HepG2 (cell line): Measurements from ENCODE around the gene SH3PXD2A. TPM values are rescaled to one million over a fixed set of nuclear protein-coding genes. Genes with fewer than 3 reads are reported as not detected.

Experiments used
- ATAC-seq: fragments of 200-7000 bp; cut with Tn5 transposase; 3 replicates; pipeline ENCODE4 v1.9.1; 2020; ENCODE audit warnings: mild to moderate bottlenecking, moderate library complexity
- BruUV-seq: library from RNA; stranded (reverse); fragments of 400-500 nt; replicated peaks from 2 replicates; lab custom pipeline; 2021; lab: Mats Ljungman, UMichigan
- CTCF ChIA-PET: fragments of 300-600 bp; formaldehyde crosslinking; extraction: SDS; loops from one replicate; lab custom pipeline; 2021; ENCODE audit warnings: low total read pairs, inconsistent platforms, low intra/inter-chr PET ratio; lab: Yijun Ruan, JAX
- POLR2A ChIA-PET: fragments of 350-600 bp; sonication (Branson Sonifier 250); formaldehyde crosslinking; loops from one replicate; lab custom pipeline; 2020; ENCODE audit warnings: antibody characterized with exemption, inconsistent platforms; lab: Yijun Ruan, JAX
- DNase-seq: peaks from one replicate; pipeline ENCODE4 v3.0.0-alpha.2; 2015; ENCODE audit warnings: low spot score
- FAIRE-seq: peaks from 3 replicates; lab custom pipeline; 2011; peaks lifted over from hg19 to GRCh38; lab: Jason Lieb, UNC
- H2AFZ ChIP-seq: one replicate; pipeline ENCODE4 v1.6.1; 2011; ENCODE audit warnings: low read length, inconsistent platforms
- H3K27ac ChIP-seq: fragments of 300-600 bp; 3 replicates; pipeline ENCODE4 v1.8.0; 2011; ENCODE audit warnings: mixed run types, mild to moderate bottlenecking, mixed read lengths, low read length, inconsistent platforms; ENCODE audit not compliant: insufficient read depth; ENCODE audit errors: extremely low read length
- H3K27me3 ChIP-seq, 2 experiments: fragments of 200-600 bp in 1 of 2; 2 replicates in 1 of 2; 3 replicates in 1 of 2; pipeline versions ENCODE4 v1.6.0 to v1.8.0; 2011; ENCODE audit warnings: low read length in 2 of 2, mild to moderate bottlenecking in 2 of 2, moderate library complexity in 2 of 2, inconsistent platforms in 1 of 2; ENCODE audit not compliant: insufficient read depth in 2 of 2, control insufficient read depth in 1 of 2
- H3K36me3 ChIP-seq, 2 experiments: fragments of 200-600 bp in 1 of 2; replicated peaks in 1 of 2; 2 replicates in 1 of 2; 3 replicates in 1 of 2; pipeline versions ENCODE4 v1.5.1 to v1.8.0; 2011; ENCODE audit warnings: low read length in 2 of 2, inconsistent platforms in 1 of 2; ENCODE audit not compliant: insufficient read depth in 2 of 2, control insufficient read depth in 1 of 2
- H3K4me1 ChIP-seq: 2 replicates; pipeline ENCODE4 v1.5.1; 2012; ENCODE audit warnings: low read length, inconsistent platforms; ENCODE audit not compliant: insufficient read depth
- H3K4me2 ChIP-seq: 2 replicates; pipeline ENCODE4 v1.6.0; 2011; ENCODE audit warnings: low read depth, low read length, inconsistent platforms
- H3K4me3 ChIP-seq, 3 experiments: fragments of 200-600 bp in 1 of 3; sonication (generic), shearing (Covaris generic) in 1 of 3; replicated peaks in 1 of 3; 2 replicates each; pipeline ENCODE4 v1.5.1; 2011 to 2016; ENCODE audit warnings: low read length in 3 of 3, inconsistent platforms in 2 of 3, low read depth in 2 of 3, mild to moderate bottlenecking in 2 of 3, control low read depth in 1 of 3, mixed read lengths in 1 of 3; ENCODE audit not compliant: insufficient read depth in 1 of 3
- H3K79me2 ChIP-seq: one replicate; pipeline ENCODE4 v1.6.1; 2011; ENCODE audit warnings: low read length, inconsistent platforms; ENCODE audit not compliant: insufficient read depth
- H3K9ac ChIP-seq: 2 replicates; pipeline ENCODE4 v1.6.0; 2011; ENCODE audit warnings: mild to moderate bottlenecking, low read depth, low read length, inconsistent platforms; ENCODE audit not compliant: insufficient read depth
- H3K9me3 ChIP-seq: 2 replicates; pipeline ENCODE4 v1.5.1; 2012; ENCODE audit warnings: mild to moderate bottlenecking, low read length
- H4K20me1 ChIP-seq: 2 replicates; pipeline ENCODE4 v1.6.0; 2011; ENCODE audit warnings: inconsistent platforms, mild to moderate bottlenecking, low read length, moderate library complexity; ENCODE audit not compliant: insufficient read depth
- DMAP1 ChIP-seq: IDR thresholded peaks from 2 replicates; pipeline ENCODE4 v1.6.1; 2016
- MATR3 ChIP-seq: sonication (generic); formaldehyde crosslinking; IDR thresholded peaks from 2 replicates; pipeline ENCODE4 v1.4.0; 2020; ENCODE audit warnings: missing genetic modification reagents
- MIER3 ChIP-seq: IDR thresholded peaks from 2 replicates; pipeline ENCODE4 v1.6.1; 2016; ENCODE audit warnings: missing compliant biosample characterization, borderline replicate concordance
- ZFAT ChIP-seq: sonication (generic); formaldehyde crosslinking; conservative IDR thresholded peaks from 2 replicates; pipeline ENCODE4 v1.8.1; 2023; ENCODE audit warnings: missing genetic modification reagents, inconsistent platforms
- ZNF235 ChIP-seq: sonication (generic); formaldehyde crosslinking; IDR thresholded peaks from 2 replicates; pipeline ENCODE4 v1.8.1; 2023; ENCODE audit warnings: mild to moderate bottlenecking, missing genetic modification reagents, borderline replicate concordance
- WGBS: methylation state at CpG from one replicate; pipeline ENCODE4 v1.1.6; 2017; ENCODE audit warnings: low lambda C conversion rate; 5-methylcytosine and 5-hydroxymethylcytosine counted together
- in situ Hi-C: cut with HindIII; loops from 2 replicates; pipeline ENCODE4 v1.10.0; 2017; ENCODE audit warnings: low pct_unique_long_range_greater_than_20kb; ENCODE audit not compliant: extremely low pct_ligation_motif_present
- intact Hi-C: fragments of 100-400 bp; cut with micrococcal nuclease; formaldehyde crosslinking; loops from one replicate; pipeline ENCODE4 v1.10.0; 2022; ENCODE audit not compliant: unreplicated experiment
- polyA plus RNA-seq, 8 experiments: library from polyadenylated mRNA; depleted of rRNA in 3 of 8; stranded (reverse) in 7 of 8; unstranded in 1 of 8; fragments of >200 nt; fragmentation: Illumina TruSeq in 4 of 8; extraction: Trizol in 4 of 8; gene quantifications; 2 replicates each; pipeline versions ENCODE4 v1.2.1 to v1.2.3, GENCODE V29; 2011 to 2016; ENCODE audit warnings: low read depth in 4 of 8, missing spikeins in 1 of 8, mixed read lengths in 1 of 8; ENCODE audit not compliant: insufficient read depth in 1 of 8
- total RNA-seq, 5 experiments: library from RNA; depleted of rRNA; stranded (reverse); fragments of >200 nt; fragmentation: Illumina TruSeq; extraction: Trizol; gene quantifications; 2 replicates each; pipeline ENCODE4 v1.2.3, GENCODE V29; 2016; ENCODE audit warnings: low read depth in 1 of 5
- TF ChIP-seq, protein P1 (sequence below): sonication (generic); formaldehyde crosslinking; IDR thresholded peaks from 2 replicates; pipeline ENCODE4 v1.4.0; 2020; ENCODE audit warnings: mild to moderate bottlenecking, missing genetic modification reagents
- TF ChIP-seq, protein P2 (sequence below): sonication (generic); formaldehyde crosslinking; IDR thresholded peaks from 2 replicates; pipeline ENCODE4 v1.5.0; 2020; ENCODE audit warnings: mild to moderate bottlenecking, missing genetic modification reagents
- TF ChIP-seq, protein P3 (sequence below): sonication (generic); formaldehyde crosslinking; conservative IDR thresholded peaks from 2 replicates; pipeline ENCODE4 v1.4.0; 2020; ENCODE audit warnings: missing genetic modification reagents
- TF ChIP-seq, protein P4 (sequence below): IDR thresholded peaks from 2 replicates; pipeline ENCODE4 v1.6.1; 2016; ENCODE audit warnings: missing genetic modification reagents, missing compliant biosample characterization

The SH3PXD2A gene
- total and polyA plus RNA-seq, 2 of the 13 experiments (the other 11 are each of a cell fraction or from before 2014, with no cell fraction given): 11.1 to 11.3 TPM

DNA sequence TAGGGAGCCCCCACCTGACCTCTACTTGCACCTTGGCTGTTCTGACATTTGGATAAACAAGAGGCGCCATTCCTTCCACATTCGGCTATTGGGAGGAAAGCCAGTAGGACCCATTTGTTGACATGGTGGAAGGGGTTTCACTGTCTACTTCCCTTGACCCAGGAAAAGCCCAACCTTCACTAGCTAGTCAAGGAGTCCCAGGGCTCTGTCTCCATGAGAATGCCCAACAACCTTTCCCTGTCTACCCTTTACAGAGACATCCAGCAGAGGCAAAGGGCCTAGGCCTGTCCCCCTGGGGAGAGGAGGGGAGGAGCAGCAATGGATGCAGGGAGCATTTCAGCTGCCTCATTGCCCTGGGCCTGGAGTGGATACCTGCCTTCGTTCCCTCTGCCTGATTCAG, 225.8 kb downstream of the SH3PXD2A start:
- DNase-seq (no peak), FAIRE-seq (no peak), ATAC-seq (no peak)
- ChIA-PET POLR2A (no interaction called here), CTCF (no interaction called here)
- no peaks in the 10 kb centered on the region for H3K4me1 ChIP-seq
- H3K79me2 ChIP-seq: no peaks in the 10 kb centered on the region
- H3K9ac ChIP-seq: no peak overlapping the region
- H2AFZ ChIP-seq: no peak overlapping the region
- no TSS peak for BruUV-seq
- in situ Hi-C loops (no loop called here), intact Hi-C loops (no loop called here)
- H3K4me2 ChIP-seq: no peak overlapping the region
- no peaks in the 10 kb centered on the region for H3K9me3 ChIP-seq
- no peak for TF ChIP-seq MIER3
- no peak for TF ChIP-seq MATR3 (CRISPR knock-in tag)
- TF ChIP-seq, protein P1, sequence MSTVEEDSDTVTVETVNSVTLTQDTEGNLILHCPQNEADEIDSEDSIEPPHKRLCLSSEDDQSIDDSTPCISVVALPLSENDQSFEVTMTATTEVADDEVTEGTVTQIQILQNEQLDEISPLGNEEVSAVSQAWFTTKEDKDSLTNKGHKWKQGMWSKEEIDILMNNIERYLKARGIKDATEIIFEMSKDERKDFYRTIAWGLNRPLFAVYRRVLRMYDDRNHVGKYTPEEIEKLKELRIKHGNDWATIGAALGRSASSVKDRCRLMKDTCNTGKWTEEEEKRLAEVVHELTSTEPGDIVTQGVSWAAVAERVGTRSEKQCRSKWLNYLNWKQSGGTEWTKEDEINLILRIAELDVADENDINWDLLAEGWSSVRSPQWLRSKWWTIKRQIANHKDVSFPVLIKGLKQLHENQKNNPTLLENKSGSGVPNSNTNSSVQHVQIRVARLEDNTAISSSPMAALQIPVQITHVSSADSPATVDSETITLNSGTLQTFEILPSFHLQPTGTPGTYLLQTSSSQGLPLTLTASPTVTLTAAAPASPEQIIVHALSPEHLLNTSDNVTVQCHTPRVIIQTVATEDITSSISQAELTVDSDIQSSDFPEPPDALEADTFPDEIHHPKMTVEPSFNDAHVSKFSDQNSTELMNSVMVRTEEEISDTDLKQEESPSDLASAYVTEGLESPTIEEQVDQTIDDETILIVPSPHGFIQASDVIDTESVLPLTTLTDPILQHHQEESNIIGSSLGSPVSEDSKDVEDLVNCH (CRISPR knock-in tag): no peak
- H4K20me1 ChIP-seq: peaks cover under 1% of the 10 kb centered on the region; the same call in 1 of the 2 replicates
- H3K36me3 ChIP-seq: peaks cover 38 to 77% of the 10 kb centered on the region in 2 experiments
- H3K27me3 ChIP-seq: no peaks in the 10 kb centered on the region
- no peak overlapping the region for H3K27ac ChIP-seq
- 82% methylated on average over 3 of the region's 3 CpGs for WGBS
- no peak overlapping the region for H3K4me3 ChIP-seq

DNA sequence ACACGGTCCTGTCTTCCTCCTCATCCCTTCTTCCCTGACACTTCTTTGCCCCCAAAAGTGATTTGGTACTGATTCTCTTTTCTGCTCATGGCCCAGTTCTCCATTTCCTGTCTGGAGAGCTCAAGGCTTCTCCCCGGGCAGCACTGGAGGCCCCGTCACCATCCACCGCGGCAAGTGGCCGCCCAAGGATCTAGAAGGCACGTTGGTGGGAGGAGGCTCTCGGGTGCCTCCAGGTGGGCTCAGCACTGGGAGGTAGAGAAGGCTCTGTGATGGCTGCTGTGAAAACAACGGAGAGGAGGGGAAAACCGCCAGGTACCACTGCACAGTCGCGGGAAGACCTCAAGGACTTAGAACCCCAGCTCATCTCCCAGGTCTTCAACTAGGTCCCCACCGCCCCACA, 227.5 kb downstream of the SH3PXD2A start:
- no TSS peak for BruUV-seq
- H3K4me1 ChIP-seq: no peaks in the 10 kb centered on the region
- peaks cover 46 to 83% of the 10 kb centered on the region in 2 experiments for H3K36me3 ChIP-seq
- H3K4me3 ChIP-seq: no peak overlapping the region
- no peak overlapping the region for H3K27ac ChIP-seq
- no peaks in the 10 kb centered on the region for H3K79me2 ChIP-seq
- 96% methylated on average over 13 of the region's 13 CpGs for WGBS
- DNase-seq: no peak
- CTCF ChIA-PET: no interaction called here
- H3K9ac ChIP-seq: no peak overlapping the region
- H3K9me3 ChIP-seq: no peaks in the 10 kb centered on the region
- H3K4me2 ChIP-seq: no peak overlapping the region
- H4K20me1 ChIP-seq: no peaks in the 10 kb centered on the region
- H3K27me3 ChIP-seq: no peaks in the 10 kb centered on the region
- H2AFZ ChIP-seq: no peak overlapping the region
- in situ Hi-C loops: no loop called here
- intact Hi-C loops: no loop called here
- POLR2A ChIA-PET: no interaction called here
- no peak for FAIRE-seq
- no peak for ATAC-seq
- TF ChIP-seq DMAP1: no peak
- TF ChIP-seq ZNF235 (CRISPR knock-in tag): no peak
- TF ChIP-seq, protein P2, sequence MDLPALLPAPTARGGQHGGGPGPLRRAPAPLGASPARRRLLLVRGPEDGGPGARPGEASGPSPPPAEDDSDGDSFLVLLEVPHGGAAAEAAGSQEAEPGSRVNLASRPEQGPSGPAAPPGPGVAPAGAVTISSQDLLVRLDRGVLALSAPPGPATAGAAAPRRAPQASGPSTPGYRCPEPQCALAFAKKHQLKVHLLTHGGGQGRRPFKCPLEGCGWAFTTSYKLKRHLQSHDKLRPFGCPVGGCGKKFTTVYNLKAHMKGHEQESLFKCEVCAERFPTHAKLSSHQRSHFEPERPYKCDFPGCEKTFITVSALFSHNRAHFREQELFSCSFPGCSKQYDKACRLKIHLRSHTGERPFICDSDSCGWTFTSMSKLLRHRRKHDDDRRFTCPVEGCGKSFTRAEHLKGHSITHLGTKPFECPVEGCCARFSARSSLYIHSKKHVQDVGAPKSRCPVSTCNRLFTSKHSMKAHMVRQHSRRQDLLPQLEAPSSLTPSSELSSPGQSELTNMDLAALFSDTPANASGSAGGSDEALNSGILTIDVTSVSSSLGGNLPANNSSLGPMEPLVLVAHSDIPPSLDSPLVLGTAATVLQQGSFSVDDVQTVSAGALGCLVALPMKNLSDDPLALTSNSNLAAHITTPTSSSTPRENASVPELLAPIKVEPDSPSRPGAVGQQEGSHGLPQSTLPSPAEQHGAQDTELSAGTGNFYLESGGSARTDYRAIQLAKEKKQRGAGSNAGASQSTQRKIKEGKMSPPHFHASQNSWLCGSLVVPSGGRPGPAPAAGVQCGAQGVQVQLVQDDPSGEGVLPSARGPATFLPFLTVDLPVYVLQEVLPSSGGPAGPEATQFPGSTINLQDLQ (CRISPR knock-in tag): no peak
- TF ChIP-seq, protein P3, sequence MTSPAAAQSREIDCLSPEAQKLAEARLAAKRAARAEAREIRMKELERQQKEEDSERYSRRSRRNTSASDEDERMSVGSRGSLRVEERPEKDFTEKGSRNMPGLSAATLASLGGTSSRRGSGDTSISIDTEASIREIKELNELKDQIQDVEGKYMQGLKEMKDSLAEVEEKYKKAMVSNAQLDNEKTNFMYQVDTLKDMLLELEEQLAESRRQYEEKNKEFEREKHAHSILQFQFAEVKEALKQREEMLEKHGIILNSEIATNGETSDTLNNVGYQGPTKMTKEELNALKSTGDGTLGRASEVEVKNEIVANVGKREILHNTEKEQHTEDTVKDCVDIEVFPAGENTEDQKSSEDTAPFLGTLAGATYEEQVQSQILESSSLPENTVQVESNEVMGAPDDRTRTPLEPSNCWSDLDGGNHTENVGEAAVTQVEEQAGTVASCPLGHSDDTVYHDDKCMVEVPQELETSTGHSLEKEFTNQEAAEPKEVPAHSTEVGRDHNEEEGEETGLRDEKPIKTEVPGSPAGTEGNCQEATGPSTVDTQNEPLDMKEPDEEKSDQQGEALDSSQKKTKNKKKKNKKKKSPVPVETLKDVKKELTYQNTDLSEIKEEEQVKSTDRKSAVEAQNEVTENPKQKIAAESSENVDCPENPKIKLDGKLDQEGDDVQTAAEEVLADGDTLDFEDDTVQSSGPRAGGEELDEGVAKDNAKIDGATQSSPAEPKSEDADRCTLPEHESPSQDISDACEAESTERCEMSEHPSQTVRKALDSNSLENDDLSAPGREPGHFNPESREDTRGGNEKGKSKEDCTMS (CRISPR knock-in tag): no peak
- TF ChIP-seq, protein P4, sequence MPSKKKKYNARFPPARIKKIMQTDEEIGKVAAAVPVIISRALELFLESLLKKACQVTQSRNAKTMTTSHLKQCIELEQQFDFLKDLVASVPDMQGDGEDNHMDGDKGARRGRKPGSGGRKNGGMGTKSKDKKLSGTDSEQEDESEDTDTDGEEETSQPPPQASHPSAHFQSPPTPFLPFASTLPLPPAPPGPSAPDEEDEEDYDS (CRISPR knock-in tag): no peak
- TF ChIP-seq ZFAT (CRISPR knock-in tag): no peak
